Measurements from ENCODE around the gene VWC2.

VWC2 gene

GRCh38 chr7:49873420-49873819, 100.0 kb downstream of the VWC2 start:
- no peak for TF ChIP-seq CTCF (IDR thresholded peaks at IDR 0.05; ENCODE audit: extremely low read depth, missing control alignments)
- DNase-seq (ENCODE audit: low spot score): no peak

- DNase-seq (ENCODE audit: low spot score): no peak
- no peak for TF ChIP-seq CTCF (IDR thresholded peaks at IDR 0.05; ENCODE audit: extremely low read depth, missing control alignments)
These were observed 101.9 kb downstream of the VWC2 start for GRCh38 chr7:49875336-49875735.

- TF ChIP-seq CTCF (IDR thresholded peaks at IDR 0.05; ENCODE audit: extremely low read depth, missing control alignments): no peak
These were observed 102.8 kb downstream of the VWC2 start for GRCh38 chr7:49876202-49876601.

GRCh38 chr7:49878089-49878488, 104.7 kb downstream of the VWC2 start:
- TF ChIP-seq CTCF (IDR thresholded peaks at IDR 0.05; ENCODE audit: extremely low read depth, missing control alignments): no peak
- no peak for DNase-seq (ENCODE audit: low spot score)

More at GRCh38 chr7:49876202-49876601, 102.8 kb downstream of the VWC2 start:
- DNase-seq (ENCODE audit: low spot score): no peak

- no peak for TF ChIP-seq CTCF (IDR thresholded peaks at IDR 0.05; ENCODE audit: extremely low read depth, missing control alignments)
- DNase-seq (ENCODE audit: low spot score): no peak
These were observed 105.2 kb downstream of the VWC2 start for GRCh38 chr7:49878627-49879026.

- no peak for DNase-seq (ENCODE audit: low spot score)
- TF ChIP-seq CTCF (IDR thresholded peaks at IDR 0.05; ENCODE audit: extremely low read depth, missing control alignments): no peak
These were observed 110.5 kb downstream of the VWC2 start for GRCh38 chr7:49883933-49884332.

- TF ChIP-seq CTCF (IDR thresholded peaks at IDR 0.05; ENCODE audit: extremely low read depth, missing control alignments): no peak
These were observed 112.3 kb downstream of the VWC2 start for GRCh38 chr7:49885593-49886285.

More at GRCh38 chr7:49885593-49886285, 112.3 kb downstream of the VWC2 start:
- DNase-seq (ENCODE audit: low spot score): no peak
